ENCODE data around the gene PPIP5K2.
"Not testable (repeated sequence)": the region's sequence is repeated elsewhere in the genome, so short reads cannot be mapped to it uniquely, and the experiment has no call there.

Gene PPIP5K2

DNA sequence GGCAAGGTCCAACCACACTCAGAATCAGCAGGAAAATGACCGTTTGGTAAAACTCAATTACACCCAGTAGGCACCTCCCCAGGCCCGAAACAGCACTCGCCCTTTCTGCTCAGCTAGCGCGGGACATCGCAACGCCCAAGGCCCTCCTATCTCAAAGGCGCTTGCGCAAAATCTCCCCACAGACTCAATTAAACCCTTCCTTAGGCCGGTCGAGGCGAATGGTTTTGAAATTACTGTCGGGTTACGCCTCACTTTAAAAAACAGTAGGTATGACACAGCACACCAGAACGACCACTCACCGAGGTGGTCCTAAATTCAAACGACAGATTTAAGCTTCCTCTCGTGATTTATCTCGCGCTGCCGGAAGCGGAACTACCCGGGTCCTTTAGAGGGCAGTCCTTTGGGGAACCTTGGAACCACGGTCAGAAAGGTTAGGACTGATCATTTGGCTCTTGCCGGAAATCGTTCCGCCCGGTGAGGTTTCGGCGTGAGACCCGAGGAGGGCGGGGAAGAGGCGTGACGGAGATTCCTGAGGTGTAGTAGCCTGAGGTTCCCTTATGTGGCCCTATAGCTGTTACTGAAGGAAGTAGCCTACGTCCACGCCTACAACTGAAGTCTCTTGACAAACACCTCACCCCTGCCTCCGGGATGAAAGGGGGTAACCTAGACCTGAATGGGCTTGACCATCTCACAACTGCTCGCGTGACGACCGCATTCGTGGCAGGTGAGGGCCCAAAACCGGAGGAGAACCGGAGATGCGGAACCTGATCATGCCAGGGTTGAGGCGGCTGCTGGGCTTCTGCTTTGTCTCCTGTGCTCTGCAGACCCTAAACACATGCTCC, at the start of gene PPIP5K2, which contains the start of gene GIN1:
Gene PPIP5K2, plus strand, starts transcription at position 537 of the 842 bp plus-strand sequence. CDS start 9,289 bp downstream, outside the sequence.
Gene GIN1, minus strand, starts transcription at position 374 of the 842 bp plus-strand sequence. CDS start 11,431 bp downstream, outside the sequence.
- peaks cover 25% of the 10 kb centered on the region for H3K4me1 ChIP-seq (ENCODE audit: insufficient read depth, low read length)
- peak within 1 kb of the TSS; percentile 83 for H3K9ac ChIP-seq (ENCODE audit: low read length)
- no peaks in the 10 kb centered on the region for H3K9me3 ChIP-seq (ENCODE audit: low read length)
- peak within 1 kb of the TSS; percentile 86 to 93 for H3K4me3 ChIP-seq (ENCODE audit: low read depth in 1 of 2, low read length in 2 of 2)
- no peaks in the 10 kb centered on the region for H3K36me3 ChIP-seq (ENCODE audit: insufficient read depth, low read length)
- H3K27ac ChIP-seq (ENCODE audit: low read depth, low read length) = peak within 1 kb of the TSS; percentile 95
- H3K27me3 ChIP-seq (ENCODE audit: control insufficient read depth in 1 of 2, insufficient read depth in 2 of 2, low read length in 2 of 2) = no peaks in the 10 kb centered on the region

GRCh38 chr5:103073500-103073899, 46.6 kb upstream of the PPIP5K2 start:
- H3K9ac ChIP-seq (ENCODE audit: low read length); H3K36me3 ChIP-seq (ENCODE audit: insufficient read depth, low read length); H3K4me3 ChIP-seq (ENCODE audit: low read depth in 1 of 2, low read length in 2 of 2); H3K4me1 ChIP-seq (ENCODE audit: insufficient read depth, low read length); H3K27ac ChIP-seq (ENCODE audit: low read depth, low read length); H3K9me3 ChIP-seq (ENCODE audit: low read length); H3K27me3 ChIP-seq (ENCODE audit: control insufficient read depth in 1 of 2, insufficient read depth in 2 of 2, low read length in 2 of 2): not testable (repeated sequence)

- H3K4me3 ChIP-seq (ENCODE audit: low read depth in 1 of 2, low read length in 2 of 2) = no peak overlapping the region
- H3K36me3 ChIP-seq (ENCODE audit: insufficient read depth, low read length) = no peaks in the 10 kb centered on the region
- H3K9ac ChIP-seq (ENCODE audit: low read length) = no peak overlapping the region
- H3K4me1 ChIP-seq (ENCODE audit: insufficient read depth, low read length) = no peaks in the 10 kb centered on the region
- H3K27ac ChIP-seq (ENCODE audit: low read depth, low read length) = no peak overlapping the region
- H3K27me3 ChIP-seq (ENCODE audit: control insufficient read depth in 1 of 2, insufficient read depth in 2 of 2, low read length in 2 of 2) = no peaks in the 10 kb centered on the region
- peaks cover 16% of the 10 kb centered on the region for H3K9me3 ChIP-seq (ENCODE audit: low read length)
Observed at GRCh38 chr5:103075442-103075841, 44.7 kb upstream of the PPIP5K2 start.

DNA sequence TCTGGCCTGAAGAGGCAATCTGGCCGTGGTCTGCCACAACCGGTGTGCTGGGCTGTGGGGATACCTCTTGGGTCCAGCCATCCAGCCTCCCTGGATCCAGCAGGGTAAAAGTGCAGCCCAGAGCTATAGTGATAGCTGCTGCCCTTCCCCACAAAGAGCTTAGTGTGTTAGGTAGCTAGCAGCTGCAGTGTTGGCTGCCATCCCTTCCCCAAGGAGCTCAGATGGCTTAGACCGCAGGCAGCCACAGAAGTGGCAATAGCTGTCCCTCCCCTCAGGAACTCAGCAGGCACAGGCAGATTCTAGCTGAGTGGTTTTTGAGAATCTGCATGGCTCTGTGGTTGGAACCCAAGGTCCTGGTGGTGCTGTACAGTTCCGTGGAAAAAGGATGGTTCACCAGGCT, 40.3 kb upstream of the PPIP5K2 start:
- peaks cover 3% of the 10 kb centered on the region for H3K36me3 ChIP-seq (ENCODE audit: insufficient read depth, low read length)
- H3K9me3 ChIP-seq (ENCODE audit: low read length) = peaks cover 26% of the 10 kb centered on the region
- H3K4me3 ChIP-seq (ENCODE audit: low read depth in 1 of 2, low read length in 2 of 2) = no peak overlapping the region
- no peak overlapping the region for H3K27ac ChIP-seq (ENCODE audit: low read depth, low read length)
- no peaks in the 10 kb centered on the region for H3K27me3 ChIP-seq (ENCODE audit: control insufficient read depth in 1 of 2, insufficient read depth in 2 of 2, low read length in 2 of 2)
- no peaks in the 10 kb centered on the region for H3K4me1 ChIP-seq (ENCODE audit: insufficient read depth, low read length)
- H3K9ac ChIP-seq (ENCODE audit: low read length) = no peak overlapping the region

DNA sequence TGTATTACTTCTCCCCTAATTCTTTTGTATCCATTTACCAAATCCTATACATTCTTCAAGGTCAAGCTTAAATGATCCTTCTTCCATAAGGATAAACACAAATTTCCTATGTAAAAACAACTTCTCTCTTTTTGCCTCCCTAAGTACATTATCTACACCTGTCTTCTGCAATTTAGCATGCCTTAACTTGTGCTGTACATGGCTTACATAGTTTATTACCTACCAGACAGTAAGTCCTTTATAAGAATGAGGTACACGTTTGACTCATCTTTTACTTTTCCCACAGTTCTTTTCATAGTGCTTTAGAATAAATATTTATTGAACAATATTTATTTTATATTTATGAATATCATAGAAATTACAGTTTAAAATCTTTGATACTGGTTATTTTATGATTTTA, 33.6 kb upstream of the PPIP5K2 start:
- H3K4me3 ChIP-seq (ENCODE audit: low read depth in 1 of 2, low read length in 2 of 2) = no peak overlapping the region
- peaks cover 17% of the 10 kb centered on the region for H3K36me3 ChIP-seq (ENCODE audit: insufficient read depth, low read length)
- no peaks in the 10 kb centered on the region for H3K27me3 ChIP-seq (ENCODE audit: control insufficient read depth in 1 of 2, insufficient read depth in 2 of 2, low read length in 2 of 2)
- peaks cover 10% of the 10 kb centered on the region for H3K9me3 ChIP-seq (ENCODE audit: low read length)
- H3K27ac ChIP-seq (ENCODE audit: low read depth, low read length) = no peak overlapping the region
- no peak overlapping the region for H3K9ac ChIP-seq (ENCODE audit: low read length)
- no peaks in the 10 kb centered on the region for H3K4me1 ChIP-seq (ENCODE audit: insufficient read depth, low read length)

GRCh38 chr5:103089272-103089671, 30.8 kb upstream of the PPIP5K2 start:
- no peak overlapping the region for H3K9ac ChIP-seq (ENCODE audit: low read length)
- no peaks in the 10 kb centered on the region for H3K9me3 ChIP-seq (ENCODE audit: low read length)
- H3K27ac ChIP-seq (ENCODE audit: low read depth, low read length) = no peak overlapping the region
- H3K4me1 ChIP-seq (ENCODE audit: insufficient read depth, low read length) = no peaks in the 10 kb centered on the region
- H3K36me3 ChIP-seq (ENCODE audit: insufficient read depth, low read length) = peaks cover 17% of the 10 kb centered on the region
- H3K4me3 ChIP-seq (ENCODE audit: low read depth in 1 of 2, low read length in 2 of 2) = no peak overlapping the region
- H3K27me3 ChIP-seq (ENCODE audit: control insufficient read depth in 1 of 2, insufficient read depth in 2 of 2, low read length in 2 of 2) = no peaks in the 10 kb centered on the region

- no peak overlapping the region for H3K9ac ChIP-seq (ENCODE audit: low read length)
- H3K4me1 ChIP-seq (ENCODE audit: insufficient read depth, low read length) = no peaks in the 10 kb centered on the region
- no peak overlapping the region for H3K27ac ChIP-seq (ENCODE audit: low read depth, low read length)
- no peaks in the 10 kb centered on the region for H3K9me3 ChIP-seq (ENCODE audit: low read length)
- H3K4me3 ChIP-seq (ENCODE audit: low read depth in 1 of 2, low read length in 2 of 2) = no peak overlapping the region
- H3K27me3 ChIP-seq (ENCODE audit: control insufficient read depth in 1 of 2, insufficient read depth in 2 of 2, low read length in 2 of 2) = no peaks in the 10 kb centered on the region
- H3K36me3 ChIP-seq (ENCODE audit: insufficient read depth, low read length) = peaks cover 8% of the 10 kb centered on the region
Observed at GRCh38 chr5:103090791-103091190, 29.3 kb upstream of the PPIP5K2 start.

DNA sequence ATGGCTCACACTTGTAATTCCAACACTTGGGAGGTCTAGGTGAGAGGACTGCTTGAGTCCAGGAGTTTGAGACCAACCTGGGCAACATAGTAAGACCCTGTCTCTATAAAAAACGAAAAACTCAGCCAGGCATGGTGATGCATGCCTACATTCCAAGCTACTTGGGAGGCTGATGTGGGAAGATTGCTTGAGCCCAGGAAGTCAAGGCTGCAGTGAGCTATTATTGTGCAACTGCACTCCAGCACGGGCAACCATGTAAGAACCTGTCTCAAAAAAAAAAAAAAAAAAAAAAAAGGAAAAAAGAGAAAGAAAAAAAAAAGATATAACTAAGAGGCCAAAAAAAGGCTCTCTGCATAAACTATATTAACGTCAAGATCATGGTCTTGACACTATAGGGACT, 27.4 kb upstream of the PPIP5K2 start:
- Histone ChIP-seq H3K27me3 (ENCODE audit: control insufficient read depth in 1 of 2, insufficient read depth in 2 of 2, low read length in 2 of 2) (no peaks in the 10 kb centered on the region), H3K27ac (ENCODE audit: low read depth, low read length) (no peak overlapping the region), H3K9ac (ENCODE audit: low read length) (no peak overlapping the region), H3K4me1 (ENCODE audit: insufficient read depth, low read length) (no peaks in the 10 kb centered on the region), H3K9me3 (ENCODE audit: low read length) (no peaks in the 10 kb centered on the region), H3K36me3 (ENCODE audit: insufficient read depth, low read length) (no peaks in the 10 kb centered on the region), H3K4me3 (ENCODE audit: low read depth in 1 of 2, low read length in 2 of 2) (no peak overlapping the region)

DNA sequence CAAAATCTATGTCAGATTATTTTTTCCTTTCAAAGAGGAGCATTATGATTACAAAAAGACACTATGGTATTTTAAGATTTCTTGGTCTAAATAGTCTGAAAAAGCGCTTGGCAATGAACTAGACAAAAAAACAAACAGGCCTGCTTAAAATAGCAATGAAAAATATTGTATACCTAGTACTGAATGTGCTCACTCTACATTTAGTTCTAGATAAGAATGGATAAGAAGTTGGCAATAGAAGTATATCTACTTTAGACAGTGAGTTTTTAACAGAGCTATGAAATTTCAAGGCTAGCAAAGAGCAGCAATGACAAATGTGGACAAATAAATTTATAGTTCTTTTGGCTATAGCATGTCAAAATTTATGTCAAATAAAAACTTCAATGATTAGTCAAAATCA, 26.4 kb upstream of the PPIP5K2 start:
- Histone ChIP-seq H3K4me3 (ENCODE audit: low read depth in 1 of 2, low read length in 2 of 2) (no peak overlapping the region), H3K9me3 (ENCODE audit: low read length) (no peaks in the 10 kb centered on the region), H3K27ac (ENCODE audit: low read depth, low read length) (no peak overlapping the region), H3K4me1 (ENCODE audit: insufficient read depth, low read length) (no peaks in the 10 kb centered on the region), H3K9ac (ENCODE audit: low read length) (no peak overlapping the region), H3K27me3 (ENCODE audit: control insufficient read depth in 1 of 2, insufficient read depth in 2 of 2, low read length in 2 of 2) (no peaks in the 10 kb centered on the region), H3K36me3 (ENCODE audit: insufficient read depth, low read length) (no peaks in the 10 kb centered on the region)

- Histone ChIP-seq H3K9ac (ENCODE audit: low read length) (no peak overlapping the region), H3K4me3 (ENCODE audit: low read depth in 1 of 2, low read length in 2 of 2) (no peak overlapping the region), H3K27ac (ENCODE audit: low read depth, low read length) (no peak overlapping the region), H3K36me3 (ENCODE audit: insufficient read depth, low read length) (no peaks in the 10 kb centered on the region), H3K9me3 (ENCODE audit: low read length) (no peaks in the 10 kb centered on the region), H3K27me3 (ENCODE audit: control insufficient read depth in 1 of 2, insufficient read depth in 2 of 2, low read length in 2 of 2) (no peaks in the 10 kb centered on the region), H3K4me1 (ENCODE audit: insufficient read depth, low read length) (no peaks in the 10 kb centered on the region)
Observed at GRCh38 chr5:103094737-103095136, 25.4 kb upstream of the PPIP5K2 start.

DNA sequence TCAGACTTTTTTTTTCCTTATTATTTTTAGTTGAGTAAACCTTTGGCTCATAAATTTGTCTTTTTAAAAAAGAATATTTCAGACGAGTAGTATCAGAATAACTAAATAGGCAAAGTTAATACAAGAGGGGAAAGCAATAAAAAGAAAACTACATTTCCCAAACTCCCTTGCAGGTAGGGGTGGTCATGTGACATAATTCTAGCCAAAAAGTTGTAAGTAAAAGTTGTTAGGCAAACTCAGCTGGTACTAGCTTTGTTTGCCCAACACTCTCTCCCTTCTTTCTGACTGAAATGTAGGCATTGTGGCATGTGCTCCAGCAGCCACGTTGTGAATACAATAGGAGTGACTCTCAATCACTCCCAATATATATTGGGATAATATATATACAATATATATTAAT, 21.1 kb upstream of the PPIP5K2 start:
- Histone ChIP-seq H3K9me3 (ENCODE audit: low read length) (no peaks in the 10 kb centered on the region), H3K4me1 (ENCODE audit: insufficient read depth, low read length) (no peaks in the 10 kb centered on the region), H3K27ac (ENCODE audit: low read depth, low read length) (no peak overlapping the region), H3K9ac (ENCODE audit: low read length) (no peak overlapping the region), H3K27me3 (ENCODE audit: control insufficient read depth in 1 of 2, insufficient read depth in 2 of 2, low read length in 2 of 2) (no peaks in the 10 kb centered on the region), H3K4me3 (ENCODE audit: low read depth in 1 of 2, low read length in 2 of 2) (no peak overlapping the region), H3K36me3 (ENCODE audit: insufficient read depth, low read length) (peaks cover 19% of the 10 kb centered on the region)
